Thyroid gland (tissue), 4 donors: Measurements from ENCODE around the gene SPAG7.

Experiments used
- CTCF ChIP-seq, 6 experiments: fragments of 200-600 bp in 3 of 6; fragments of 450-650 bp in 3 of 6; sonication (generic) in 3 of 6; IDR thresholded peaks; one replicate each; pipeline ENCODE4 v1.5.1; 2016 to 2019; ENCODE audit warnings: antibody characterized with exemption in 6 of 6, mild to moderate bottlenecking in 2 of 6, inconsistent platforms in 1 of 6, moderate library complexity in 1 of 6
- POLR2A ChIP-seq, 2 donors: fragments of 450-650 bp; IDR thresholded peaks; one replicate each; pipeline ENCODE4 v1.6.1; 2017; ENCODE audit warnings: antibody characterized with exemption in 2 of 2, mild to moderate bottlenecking in 2 of 2, moderate library complexity in 1 of 2

- no peak for TF ChIP-seq CTCF (IDR thresholded peaks at IDR 0.05)
- no peak for TF ChIP-seq POLR2A (IDR thresholded peaks at IDR 0.05)
These were observed 8.2 kb downstream of the SPAG7 start for GRCh38 chr17:4959261-4959965.
